AG09319 (cell line): ENCODE measurements around the gene RPL31.

Experiments used
- DNase-seq: peaks from one replicate; pipeline ENCODE4 v3.0.0-alpha.2; 2010; ENCODE audit warnings: low read depth; ENCODE audit errors: extremely low read depth
- TF ChIP-seq, protein P1 (sequence below): IDR thresholded peaks from 2 replicates; pipeline ENCODE4 v1.5.1; 2011; ENCODE audit warnings: low read depth, mild to moderate bottlenecking, inconsistent platforms, low read length, moderate library complexity

The RPL31 gene

DNA sequence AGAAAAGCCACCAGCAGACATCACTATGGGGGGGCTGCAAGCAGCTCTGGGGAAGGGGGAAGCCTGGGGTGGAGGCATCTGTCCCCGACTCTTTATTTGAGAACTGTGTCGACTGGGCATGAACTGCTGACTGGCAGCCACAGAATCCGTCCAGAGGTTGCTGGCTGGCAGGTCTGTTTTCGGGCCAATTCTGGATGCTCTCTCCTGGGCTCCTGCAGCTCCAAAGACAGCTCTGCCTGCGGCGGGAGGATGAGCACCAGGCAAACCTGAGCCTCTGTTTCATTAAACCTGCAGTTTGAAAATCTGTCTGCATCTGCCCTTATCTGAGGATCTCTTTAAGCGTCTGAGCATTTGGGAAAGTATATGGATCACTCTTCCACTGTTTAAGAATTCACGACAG is 34.4 kb upstream of the RPL31 start:
- TF ChIP-seq, protein P1, sequence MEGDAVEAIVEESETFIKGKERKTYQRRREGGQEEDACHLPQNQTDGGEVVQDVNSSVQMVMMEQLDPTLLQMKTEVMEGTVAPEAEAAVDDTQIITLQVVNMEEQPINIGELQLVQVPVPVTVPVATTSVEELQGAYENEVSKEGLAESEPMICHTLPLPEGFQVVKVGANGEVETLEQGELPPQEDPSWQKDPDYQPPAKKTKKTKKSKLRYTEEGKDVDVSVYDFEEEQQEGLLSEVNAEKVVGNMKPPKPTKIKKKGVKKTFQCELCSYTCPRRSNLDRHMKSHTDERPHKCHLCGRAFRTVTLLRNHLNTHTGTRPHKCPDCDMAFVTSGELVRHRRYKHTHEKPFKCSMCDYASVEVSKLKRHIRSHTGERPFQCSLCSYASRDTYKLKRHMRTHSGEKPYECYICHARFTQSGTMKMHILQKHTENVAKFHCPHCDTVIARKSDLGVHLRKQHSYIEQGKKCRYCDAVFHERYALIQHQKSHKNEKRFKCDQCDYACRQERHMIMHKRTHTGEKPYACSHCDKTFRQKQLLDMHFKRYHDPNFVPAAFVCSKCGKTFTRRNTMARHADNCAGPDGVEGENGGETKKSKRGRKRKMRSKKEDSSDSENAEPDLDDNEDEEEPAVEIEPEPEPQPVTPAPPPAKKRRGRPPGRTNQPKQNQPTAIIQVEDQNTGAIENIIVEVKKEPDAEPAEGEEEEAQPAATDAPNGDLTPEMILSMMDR: no peak

DNA sequence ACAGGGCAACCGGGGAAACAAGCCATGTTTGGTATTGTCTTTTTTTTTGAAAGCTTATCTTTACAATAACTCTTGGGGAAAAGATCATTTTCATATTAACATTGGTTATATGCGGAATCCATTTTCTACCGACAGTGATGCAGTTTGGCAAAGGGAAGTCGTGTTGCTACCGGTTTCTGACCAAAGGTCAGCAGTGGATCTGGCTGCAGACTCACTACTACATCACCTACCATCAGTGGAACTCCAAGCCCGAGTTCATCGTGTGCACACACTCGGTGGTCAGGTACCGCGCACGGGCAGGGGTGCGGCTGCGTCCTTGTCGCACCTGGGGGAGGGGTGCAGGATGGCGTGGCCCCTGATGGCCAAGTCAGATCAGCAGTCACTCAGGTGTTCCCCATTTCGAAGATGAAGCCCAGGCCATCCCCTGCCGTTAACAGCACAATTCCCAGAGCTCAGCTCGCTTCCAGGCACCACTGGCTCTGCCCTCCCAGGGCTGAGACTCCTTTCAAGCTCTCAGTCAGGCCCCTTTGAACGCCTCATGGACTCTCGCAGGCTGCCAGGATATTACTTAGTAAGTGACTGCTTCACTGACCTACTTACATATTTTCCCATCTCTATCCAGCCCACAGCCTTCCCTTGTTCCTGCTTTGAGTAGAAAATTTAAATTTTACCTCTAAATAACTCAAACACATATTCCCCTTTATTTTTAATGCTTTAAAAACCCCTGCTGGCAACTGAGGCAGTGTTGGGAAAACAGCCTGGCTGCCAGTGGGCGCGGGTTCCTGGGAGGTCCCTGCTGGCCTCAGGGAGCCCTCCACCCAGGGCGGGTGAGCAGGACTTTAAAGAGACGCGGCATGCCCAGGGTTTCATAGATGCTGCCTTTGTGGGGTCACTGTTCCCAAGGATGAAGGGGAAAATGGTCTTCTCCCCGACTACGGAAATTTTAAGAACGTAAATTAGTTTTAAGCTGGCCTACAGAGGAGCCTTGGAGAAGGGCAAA is 33.6 kb upstream of the RPL31 start:
- TF ChIP-seq, protein P1: no peak
- no peak for DNase-seq

More for the DNA sequence above, 34.4 kb upstream of the RPL31 start:
- DNase-seq: no peak

DNA sequence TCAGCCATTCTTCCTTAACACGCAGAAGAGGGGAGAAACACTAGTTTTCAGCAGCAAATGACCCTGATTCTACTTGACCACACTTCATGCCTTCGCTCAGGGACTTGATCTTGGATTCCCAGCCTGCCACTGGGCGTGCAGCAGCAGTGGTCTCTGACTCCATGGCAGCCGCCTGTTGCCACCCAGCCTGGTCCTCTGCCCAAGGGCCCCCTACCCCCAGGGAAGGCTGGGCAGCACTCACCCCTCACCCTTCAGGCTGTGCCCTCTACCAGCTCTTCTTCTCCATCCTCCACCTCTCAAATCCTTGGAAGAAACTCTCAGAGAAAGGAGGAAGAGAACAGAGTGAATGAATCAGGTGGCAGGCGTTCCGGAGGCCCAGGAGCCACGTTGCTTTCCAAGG is 32.1 kb upstream of the RPL31 start:
- TF ChIP-seq, protein P1: no peak
- no peak for DNase-seq

DNA sequence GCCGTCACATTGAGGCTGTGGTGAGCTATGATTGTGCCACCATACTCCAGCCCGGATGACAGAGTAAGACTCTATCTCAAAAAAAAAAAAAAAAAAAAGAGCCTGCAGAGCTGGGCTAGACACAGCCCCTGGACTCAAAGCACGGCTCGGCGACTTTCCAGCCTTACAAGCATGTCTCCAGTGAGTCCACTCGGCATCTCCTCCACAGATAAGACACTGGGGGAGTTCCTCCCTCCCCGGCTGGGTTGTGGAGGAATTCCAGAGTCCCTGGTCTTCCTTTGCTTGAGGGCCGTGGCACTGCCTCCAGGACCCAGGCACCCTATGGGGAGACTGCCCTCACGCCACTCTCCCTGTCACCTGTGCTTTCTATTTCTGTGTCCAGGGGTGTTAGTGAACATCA is 30.9 kb upstream of the RPL31 start:
- TF ChIP-seq, protein P1: no peak

DNA sequence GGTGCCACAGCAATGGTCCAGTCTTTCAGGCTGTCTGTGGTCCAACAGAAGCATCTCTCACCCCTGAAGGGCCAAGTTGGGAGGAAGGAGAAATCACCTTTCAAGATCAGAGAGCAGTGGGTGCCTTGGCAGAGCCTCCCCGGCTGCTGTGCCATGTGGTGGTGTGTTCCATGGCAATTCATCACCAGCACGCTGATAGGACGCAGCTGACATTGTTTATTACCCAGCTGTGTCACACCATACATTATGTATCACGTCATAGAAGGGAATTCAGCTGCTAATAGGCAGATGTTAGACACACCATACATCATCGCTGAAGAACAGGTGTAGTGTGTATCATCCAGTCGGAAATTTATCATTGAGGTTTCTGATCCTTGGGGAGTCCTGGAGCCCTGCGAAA is 29.6 kb upstream of the RPL31 start:
- TF ChIP-seq, protein P1: no peak
- no peak for DNase-seq

More for the DNA sequence above, 30.9 kb upstream of the RPL31 start:
- DNase-seq: no peak

DNA sequence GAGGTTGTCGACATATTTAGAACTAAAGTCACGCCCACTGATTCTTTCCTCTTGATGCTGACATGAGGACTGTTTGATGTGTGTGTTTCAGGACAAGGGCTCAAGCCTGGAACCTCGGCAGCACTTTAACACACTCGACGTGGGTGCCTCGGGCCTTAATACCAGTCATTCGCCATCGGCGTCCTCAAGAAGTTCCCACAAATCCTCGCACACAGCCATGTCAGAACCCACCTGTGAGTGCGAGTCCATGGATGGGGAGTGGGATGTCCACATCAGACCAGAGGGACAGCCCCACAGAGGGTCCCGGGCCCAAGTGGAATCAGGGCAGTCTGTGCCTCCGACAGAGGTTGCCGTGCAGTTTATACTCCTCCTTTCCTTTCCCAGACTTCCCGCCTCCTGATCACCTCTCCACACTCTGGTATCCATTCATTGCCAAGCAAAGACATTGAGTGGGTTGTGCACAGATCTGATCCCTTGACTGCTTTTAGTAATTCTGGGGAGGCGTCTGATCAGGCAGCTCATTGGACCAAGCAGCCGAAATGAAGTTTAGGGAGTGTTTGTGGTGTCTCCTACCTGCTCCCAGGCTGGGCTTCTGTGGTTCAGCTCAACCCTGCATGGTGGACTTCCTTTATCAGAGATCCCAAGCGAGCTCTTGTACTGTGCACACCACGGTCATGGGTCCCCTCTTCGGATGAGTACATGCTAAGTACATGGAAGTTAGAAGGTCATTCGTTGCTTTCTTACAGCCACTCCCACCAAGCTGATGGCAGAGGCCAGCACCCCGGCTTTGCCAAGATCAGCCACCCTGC is 27.2 kb upstream of the RPL31 start:
- TF ChIP-seq, protein P1: no peak
- no peak for DNase-seq

DNA sequence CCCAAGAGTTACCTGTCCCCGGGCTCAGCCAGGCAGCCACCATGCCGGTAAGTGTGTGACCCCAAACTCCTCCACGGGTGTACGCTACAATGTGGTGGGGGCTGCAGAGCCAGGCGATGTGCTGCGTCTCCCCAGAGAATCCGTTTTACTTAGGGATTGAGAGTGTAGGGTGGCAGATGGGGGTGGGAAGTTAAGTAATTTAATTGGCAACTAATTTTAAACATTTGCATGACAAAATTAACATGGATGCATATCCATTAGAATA is 26.6 kb upstream of the RPL31 start:
- DNase-seq: no peak
- TF ChIP-seq, protein P1: no peak
